SH-SY5Y (cell line): ENCODE results near the gene ROBO1.

Experiments
- GATA2 ChIP-seq: IDR thresholded peaks from 2 replicates; pipeline ENCODE4 v1.6.1; 2011; ENCODE audit warnings: mild to moderate bottlenecking, low read depth, low read length
- GATA3 ChIP-seq: IDR thresholded peaks from 2 replicates; pipeline ENCODE4 v1.6.1; 2011; ENCODE audit warnings: low read depth, mild to moderate bottlenecking, low read length, moderate library complexity

- TF ChIP-seq GATA2 (no peak), GATA3 (0 out of 2 replicates have a peak, but pooled peaks have one; percentile 24)
Observed at GRCh38 chr3:79016587-79017376, 751.0 kb downstream of the ROBO1 start.
